T-helper 1 cell treated with Interleukin-12 subunit alpha and Interleukin-12 subunit beta and Interleukin-4 antibody, amounts not matched to agents 30 ng/mL and 1 ng/mL, for 36 hours (primary cell): Measurements from ENCODE around the gene ATP7A. TPM values are rescaled to one million over a fixed set of nuclear protein-coding genes. Genes with fewer than 3 reads are reported as not detected.
"Not testable (repeated sequence)": the region's sequence is repeated elsewhere in the genome, so short reads cannot be mapped to it uniquely, and the experiment has no call there.

ENCODE experiments used
- intact Hi-C: fragments of 100-400 bp; cut with micrococcal nuclease; formaldehyde crosslinking; loops from one replicate; pipeline ENCODE4 v1.15.1; 2024
- total RNA-seq: library from RNA; stranded (reverse); gene quantifications from 2 replicates; pipeline ENCODE4 v1.2.3, GENCODE V29; 2022

Gene ATP7A
- total RNA-seq, 1 donor from 2014 or later = 12.1 TPM

DNA sequence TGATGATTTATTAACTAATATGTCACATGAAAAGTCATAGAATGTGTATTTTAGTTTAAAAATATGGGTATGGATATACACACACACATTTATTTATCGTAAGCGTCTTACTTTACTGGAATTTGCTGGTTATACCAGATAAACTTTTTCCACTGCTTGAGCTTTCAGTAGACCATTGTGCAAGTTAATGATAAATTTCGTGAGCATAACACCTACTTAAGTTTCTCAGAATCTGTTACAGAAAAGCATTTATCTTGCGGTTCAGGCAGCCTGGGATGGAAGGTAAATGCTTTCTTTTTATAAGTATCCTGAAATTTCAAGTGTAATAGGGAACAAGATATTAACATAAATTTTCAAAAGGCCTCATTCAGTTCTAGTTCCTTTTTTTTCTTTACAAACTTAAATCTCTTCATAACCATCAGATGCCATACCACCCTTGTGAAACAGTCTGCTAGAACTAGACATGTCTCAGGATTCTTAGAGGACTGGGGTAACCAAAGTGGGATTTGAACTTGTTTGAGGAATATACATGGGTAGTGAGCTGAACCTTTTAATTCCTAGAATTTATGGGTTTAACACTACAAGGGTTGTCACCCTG is 27.7 kb downstream of the ATP7A start:
- intact Hi-C loops = no loop called here

DNA sequence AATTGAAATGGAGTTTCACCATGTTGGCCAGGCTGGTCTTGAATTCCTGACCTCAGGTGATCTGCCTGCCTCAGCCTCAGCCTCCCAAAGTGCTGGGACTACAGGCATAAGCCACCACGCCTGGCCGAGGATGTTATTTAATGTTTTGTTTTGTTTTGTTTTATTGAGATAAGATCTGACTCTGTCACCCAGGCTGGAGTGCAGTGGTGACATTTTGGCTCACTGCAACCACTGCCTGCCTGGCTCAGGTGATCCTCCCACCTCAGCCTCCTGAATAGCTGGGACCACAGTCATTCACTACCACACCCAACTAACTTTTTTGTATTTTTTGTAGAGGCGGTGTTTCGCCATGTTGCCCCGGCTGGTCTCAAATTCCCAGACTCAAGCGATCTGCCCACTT is 34.5 kb downstream of the ATP7A start:
- intact Hi-C loops = not testable (repeated sequence)

DNA sequence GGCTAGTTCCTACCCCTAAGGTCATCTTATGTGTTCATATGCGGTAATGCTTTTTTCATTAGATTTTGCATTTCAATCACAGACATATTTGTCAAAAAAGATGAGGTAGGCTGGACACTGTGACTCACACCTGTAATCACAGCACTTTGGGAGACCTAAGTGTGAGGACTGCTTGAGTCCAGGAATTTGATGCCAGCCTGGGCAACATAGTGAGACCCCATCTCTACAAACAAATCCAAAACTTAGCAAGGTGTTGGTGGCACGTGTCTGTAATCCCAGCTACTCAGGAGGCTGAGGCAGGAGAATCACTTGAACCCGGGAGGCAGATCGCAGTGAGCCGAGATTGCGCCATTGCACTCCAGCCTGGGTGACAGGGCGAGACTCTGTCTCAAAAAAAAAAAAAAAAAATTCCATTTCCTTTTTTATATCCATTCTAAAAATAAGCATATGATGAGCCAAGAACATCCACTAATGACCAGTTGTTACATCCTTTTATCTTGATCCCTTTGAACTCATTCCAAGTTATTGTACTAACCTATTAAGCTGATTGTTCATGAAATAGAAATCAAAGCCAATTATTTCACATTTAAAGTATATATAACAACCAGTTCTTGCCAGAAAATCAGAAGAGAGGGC is 35.5 kb downstream of the ATP7A start:
- intact Hi-C loops = no loop called here

DNA sequence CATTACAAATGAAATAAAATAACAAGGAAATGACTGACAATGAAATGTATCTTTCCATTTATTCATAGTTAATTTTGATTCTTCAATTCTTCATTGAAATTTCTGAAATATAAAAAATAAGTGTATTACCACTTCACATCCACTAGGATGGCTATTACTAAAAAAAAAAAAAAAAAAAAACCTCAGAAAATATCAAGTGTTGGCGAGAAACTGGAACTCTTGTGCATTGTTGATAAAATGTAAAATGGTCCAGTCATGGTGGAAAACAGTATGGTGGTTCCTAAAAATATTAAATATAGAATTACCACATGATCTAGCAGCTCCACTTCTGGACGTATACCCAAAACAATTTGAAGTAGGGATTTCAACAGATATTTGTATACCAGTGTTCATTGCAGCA is 36.1 kb downstream of the ATP7A start:
- intact Hi-C loops = no loop called here

DNA sequence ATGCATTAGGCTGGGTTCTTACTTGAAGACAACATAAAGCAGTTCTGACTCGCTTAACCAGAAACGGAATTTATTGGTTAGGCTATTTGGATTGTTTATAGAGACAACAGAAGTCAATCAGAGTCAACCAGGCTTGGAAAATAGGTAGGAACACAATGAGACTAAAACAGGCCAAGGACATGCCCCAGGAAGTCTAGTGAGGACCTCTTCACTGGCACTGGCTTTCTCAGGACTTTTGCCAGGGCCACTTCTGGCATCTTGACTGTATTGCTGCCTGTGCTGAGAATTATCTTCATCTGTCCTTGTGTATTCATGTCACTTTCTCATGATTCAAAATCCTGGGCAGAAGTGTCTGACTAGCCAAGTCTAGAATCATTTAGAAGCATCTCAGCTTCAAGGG is 39.3 kb downstream of the ATP7A start:
- intact Hi-C loops = no loop called here

DNA sequence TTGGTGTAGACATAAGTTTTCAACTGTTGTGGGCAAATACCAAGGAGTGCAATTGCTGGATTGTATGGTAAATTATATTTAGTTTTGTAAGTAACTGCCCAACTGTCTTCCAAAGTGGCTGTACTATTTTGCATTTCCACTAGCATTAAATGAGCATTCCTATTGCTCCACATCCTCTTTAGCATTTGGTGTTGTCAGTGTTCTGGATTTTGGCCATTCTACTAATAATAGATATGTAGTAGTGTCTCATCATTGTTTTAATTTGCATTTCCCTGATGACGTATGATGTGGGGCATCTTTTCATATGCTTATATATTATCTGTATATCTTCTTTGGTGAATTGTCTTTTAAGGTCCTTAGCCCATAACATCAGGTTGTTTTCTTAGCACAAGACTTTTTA is 41.7 kb downstream of the ATP7A start:
- intact Hi-C loops = no loop called here

DNA sequence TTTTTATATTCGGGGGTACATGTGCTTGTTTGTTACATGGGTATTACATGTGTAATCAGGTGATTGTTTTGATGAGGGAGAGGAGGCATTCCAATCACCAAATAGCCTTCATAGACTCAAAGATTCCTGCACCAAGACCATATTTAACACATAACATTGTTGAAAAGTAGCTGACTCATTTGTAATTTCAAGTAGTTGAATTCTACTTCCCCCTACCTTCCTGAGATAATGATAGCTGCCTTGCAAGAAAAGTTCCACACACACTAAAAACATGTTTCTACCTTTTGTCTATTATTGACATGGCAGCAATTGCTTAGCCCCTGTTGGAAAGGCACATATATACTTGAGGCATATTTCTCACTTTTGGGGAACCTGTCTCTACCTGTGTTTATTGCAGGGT is 42.8 kb downstream of the ATP7A start:
- intact Hi-C loops = no loop called here

DNA sequence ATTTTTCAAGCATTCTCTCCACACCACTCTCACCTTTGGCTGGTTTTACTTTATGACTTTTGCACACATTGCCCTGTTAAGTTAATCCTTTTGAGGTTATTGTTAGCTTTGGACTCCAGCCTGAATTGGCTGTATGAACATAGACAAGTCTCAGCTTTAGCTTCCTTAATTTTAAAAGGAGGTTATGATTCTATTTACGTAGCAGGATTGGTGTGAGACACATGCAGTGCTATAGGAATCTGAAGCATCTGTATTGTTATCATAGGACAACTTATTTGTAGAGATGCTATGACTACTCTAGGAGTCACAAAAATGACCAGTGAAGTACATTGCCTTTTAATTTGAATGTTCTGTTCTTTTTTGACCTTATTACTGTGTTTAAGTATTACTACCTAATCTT is 43.2 kb downstream of the ATP7A start:
- intact Hi-C loops = no loop called here

DNA sequence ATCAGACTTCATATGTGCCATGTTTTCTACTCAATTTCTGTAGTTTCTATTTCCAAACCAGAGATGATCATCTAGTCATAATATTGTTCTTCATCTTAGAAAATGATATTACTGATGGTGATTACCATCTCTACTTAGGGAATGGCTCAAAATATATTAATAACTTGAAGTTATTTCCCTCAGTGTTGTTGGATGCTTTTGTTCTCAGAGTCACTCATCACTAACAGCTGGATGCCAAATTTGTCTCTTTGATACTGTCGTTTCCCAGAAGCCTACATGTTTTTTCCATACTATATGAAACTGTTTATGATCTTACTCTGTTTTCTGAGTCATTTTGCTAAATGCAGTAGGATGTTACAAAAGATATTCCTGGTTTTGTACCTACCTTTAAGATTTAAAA is 50.1 kb downstream of the ATP7A start:
- intact Hi-C loops = no loop called here

DNA sequence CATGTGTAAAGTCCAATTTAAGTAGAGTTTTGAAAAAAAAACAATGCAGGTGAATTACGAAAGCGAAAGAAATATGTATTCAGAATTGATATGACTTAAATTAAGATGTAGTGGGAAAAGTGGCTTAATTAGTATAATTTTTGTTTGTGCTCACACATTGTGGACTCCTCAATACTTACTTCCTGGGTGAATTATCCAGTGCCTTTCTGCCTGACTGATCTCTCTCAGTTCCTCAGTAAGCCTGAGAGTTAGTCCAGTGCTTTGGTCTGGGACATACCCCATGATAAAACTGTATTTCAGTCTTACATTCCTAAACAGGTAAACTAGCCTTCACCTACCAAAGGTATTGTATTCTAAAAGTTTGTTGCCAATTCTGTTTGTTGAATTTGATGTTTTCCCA is 50.6 kb downstream of the ATP7A start:
- intact Hi-C loops = no loop called here

DNA sequence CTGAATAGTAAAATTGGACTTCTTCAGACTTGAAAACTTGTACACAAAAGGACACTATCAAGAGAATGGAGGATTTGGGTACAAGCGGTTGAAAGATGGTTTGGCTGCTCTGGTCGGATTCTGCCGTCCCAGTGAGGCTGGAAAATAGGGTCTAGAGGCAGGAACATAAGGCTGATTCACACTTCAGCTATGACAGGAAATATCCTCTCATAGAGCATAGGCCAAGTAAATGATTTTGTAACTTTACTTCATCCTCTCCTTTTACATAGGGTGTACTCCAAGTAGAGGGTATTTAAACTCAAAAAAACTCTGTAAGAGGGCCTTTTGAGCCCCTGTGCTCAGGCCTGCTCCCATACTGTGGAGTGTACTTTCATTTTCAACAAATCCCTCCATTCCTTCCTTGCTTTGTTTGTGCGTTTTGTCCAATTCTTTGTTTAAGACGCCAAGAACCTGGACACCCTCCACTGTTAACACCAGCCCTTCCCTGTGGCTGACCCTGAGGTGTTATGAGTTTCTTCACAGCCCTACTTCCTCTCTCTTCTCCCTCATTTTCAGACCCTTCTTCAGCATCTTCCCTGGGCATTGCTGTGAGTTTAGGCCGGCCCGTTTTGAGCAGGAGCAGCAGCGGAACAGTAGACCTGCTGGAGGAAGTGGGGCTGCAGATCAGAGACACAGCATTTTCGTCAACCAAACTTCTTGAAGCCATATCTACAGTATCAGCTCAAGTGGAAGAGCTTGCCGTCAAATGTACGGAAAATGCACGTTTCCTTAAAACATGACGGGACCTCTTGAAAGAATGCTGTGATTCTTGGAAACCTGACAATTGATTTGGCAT is 51.8 kb downstream of the ATP7A start:
- intact Hi-C loops = loop anchor here (1.0 to 2.0 kb wide), 2 partner anchors 51 to 103 kb away; partner anchors contain the start of gene ATP7A

DNA sequence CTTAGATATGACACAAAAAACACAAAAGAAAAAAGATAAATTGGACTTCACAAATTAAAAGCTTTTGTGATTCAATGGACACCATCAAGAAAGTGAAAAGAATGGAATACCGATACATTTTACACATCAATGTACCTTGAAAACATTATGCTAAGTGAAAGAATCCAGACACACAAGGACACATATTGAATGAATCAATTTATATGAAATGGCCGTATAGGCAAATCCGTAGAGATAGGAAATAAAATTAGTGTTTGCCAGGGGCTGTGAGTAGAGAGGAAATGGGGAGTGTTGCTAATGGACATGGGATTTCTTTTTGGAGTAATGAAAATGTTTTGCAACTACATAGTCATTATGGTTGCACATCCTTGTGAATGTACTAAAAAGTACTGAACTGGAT is 55.9 kb downstream of the ATP7A start:
- intact Hi-C loops = no loop called here

DNA sequence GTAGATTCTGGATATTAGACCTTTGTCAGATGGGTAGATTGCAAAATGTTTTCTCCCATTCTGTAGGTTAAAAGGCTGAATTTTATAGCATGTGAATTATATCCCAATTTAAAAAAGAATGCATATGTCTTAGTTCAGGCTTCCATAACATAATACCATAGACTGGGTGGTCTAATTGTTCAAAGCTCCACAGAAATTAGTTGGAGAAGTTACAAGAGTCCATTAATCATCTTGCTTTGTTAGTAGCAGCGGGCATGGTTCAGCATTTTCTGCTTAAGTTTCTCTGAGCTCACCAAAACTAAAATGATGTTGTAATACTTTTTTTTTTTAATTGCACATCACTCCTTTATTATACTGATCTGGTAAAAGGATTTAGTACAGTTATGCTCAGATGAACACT is 57.1 kb downstream of the ATP7A start:
- intact Hi-C loops = no loop called here

DNA sequence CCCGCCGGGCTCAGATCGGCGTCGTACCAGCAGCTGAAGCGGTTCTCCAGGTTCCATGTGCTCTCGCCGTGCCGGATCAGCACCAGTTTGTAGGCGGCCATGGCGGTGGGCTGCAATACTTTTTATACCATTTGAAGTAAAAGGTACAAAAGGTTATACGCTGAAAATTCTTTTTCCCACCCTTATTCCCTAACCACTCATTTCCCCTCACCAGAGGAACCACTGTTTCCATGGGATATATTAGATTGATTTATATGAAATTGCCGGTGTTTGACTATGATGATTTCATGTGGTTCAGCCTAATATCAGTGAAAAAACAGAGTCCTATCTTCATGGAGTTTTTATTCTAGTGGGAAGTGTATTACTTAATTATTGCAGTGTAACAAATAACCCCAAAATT is 59.0 kb downstream of the ATP7A start, which contains the start of gene PGAM4:
Gene PGAM4, minus strand, starts transcription at position 101 of the 400 bp plus-strand sequence. Its CDS starts 0 bp downstream, at position 101.
- intact Hi-C loops = no loop called here

DNA sequence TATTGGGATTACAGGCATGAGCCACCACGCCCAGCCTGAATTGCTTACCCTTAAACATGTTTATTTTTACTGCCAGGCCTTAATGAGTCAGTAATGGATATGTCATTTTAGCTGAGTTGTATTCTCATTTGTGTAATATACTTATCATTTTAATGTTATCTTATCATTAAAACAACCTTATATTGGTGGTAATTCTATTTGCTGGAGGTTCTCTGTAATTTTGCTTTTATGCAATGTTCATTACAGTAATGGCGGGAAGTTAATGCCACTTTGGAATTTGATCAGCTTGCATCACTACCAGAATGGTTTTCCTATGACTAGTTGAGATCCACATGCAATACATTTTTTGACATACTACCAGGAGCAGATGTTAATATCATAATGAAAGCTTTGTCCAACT is 65.3 kb downstream of the ATP7A start:
- intact Hi-C loops = no loop called here

DNA sequence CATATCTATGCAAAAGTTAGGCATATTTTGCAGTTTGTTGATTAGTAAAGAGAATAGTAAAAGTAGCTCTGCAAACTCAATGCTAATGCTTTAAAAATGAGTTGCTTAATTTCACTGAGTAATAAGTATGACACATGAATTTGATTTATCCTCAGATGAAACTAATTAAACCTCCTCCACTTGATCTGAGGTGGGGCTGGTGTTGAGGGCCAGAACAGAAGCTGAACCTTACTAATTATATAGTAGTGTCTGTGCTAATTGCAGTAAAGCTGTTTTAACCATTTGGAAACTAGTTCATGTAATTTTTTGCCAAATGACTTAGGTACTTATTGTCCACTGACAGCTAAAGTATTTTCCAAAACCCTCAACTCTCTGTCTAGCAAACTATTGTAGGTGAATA is 66.6 kb downstream of the ATP7A start:
- intact Hi-C loops = no loop called here

DNA sequence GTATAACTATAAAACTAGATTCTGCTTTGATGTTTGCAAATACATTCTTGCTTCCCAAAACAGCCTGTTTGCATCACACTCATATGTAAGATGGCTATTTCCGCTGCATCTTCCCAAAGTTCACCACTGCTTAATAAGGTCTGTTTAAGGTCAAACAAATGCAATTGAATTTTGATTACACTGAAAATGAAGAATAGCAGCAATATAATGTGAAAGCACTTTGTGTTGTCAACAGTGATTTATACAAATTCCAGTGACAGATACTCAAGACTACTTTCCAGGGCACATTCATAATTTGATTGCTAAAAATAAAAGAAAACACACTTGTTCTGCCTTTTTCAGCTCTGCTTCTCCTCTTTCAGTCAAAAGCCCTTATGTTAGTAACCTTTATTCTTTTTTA is 67.0 kb downstream of the ATP7A start:
- intact Hi-C loops = no loop called here

DNA sequence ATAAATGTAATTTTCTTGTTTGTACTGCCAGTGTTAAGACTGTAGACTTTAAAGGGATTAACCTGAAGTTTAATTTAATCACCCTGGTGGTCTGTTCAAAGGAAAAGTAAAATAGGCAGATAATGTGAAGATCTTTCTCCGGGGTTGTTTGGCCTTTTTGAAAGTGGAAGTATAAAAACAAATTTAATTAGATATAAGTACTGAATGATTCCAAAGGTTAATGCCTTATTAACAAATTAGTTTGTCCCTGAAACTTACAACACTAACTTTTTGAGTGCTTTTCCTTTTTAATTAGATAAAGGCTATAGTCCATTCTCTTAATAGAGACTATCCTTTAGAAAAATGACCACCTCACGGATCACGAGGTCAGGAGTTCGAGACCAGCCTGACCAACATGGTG is 69.4 kb downstream of the ATP7A start:
- intact Hi-C loops = no loop called here

DNA sequence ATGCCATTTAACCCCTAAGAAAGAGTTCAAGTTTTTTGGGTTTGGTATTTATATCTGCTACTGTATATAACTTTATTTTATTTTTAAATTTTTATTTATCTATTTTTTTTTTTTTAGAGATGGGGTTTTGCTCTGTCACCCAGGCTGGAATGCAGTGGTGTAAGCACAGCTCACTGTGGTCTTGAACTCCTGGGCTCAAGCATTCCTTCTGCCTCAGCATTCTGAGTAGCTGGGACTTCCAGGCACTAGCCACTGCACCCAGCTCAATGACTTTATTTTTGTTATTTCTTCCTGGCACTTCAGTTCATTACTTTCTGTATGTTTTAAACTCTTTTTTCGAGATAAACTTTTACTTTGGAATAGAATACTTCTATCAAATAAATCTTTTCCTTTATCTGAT is 101.4 kb downstream of the ATP7A start:
- intact Hi-C loops = no loop called here

DNA sequence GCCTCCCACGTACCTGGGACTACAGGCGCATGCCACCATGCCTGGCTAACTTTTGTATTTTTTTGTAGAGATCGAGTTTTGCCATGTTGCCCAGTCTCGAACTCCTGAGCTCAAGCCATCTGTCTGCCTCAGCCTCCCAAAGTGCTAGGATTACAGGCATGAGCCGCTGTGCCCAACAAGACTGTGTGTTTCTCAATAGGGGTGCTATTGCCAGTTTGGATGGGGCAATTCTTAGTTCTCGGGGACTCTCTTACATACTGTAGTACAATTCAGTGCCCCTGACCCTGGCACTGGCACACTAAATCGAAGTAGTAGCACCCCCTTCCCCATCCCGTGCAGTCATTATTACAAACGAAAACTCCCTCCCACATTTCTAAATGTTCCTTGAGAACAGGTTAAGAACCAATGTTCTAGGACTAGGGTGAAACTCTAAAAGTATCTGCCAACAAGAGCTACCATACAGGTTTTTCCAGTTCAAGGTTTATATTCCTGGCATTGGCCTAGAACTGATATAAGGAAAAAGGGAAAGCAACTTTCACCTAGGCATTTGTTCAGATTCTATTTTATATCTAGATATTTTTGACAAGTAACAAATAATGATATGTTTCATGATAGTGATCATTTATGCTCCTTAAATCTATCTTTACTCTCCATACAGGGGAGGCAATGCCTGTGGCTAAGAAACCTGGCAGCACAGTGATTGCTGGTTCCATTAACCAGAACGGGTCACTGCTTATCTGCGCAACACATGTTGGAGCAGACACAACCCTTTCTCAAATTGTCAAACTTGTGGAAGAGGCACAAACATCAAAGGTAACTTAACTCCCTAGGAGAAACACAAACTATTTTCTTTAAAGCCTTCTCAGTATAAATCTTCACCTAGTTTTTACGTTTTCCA is 109.3 kb downstream of the ATP7A start:
- intact Hi-C loops = loop anchor here (5.0 to 10.0 kb wide), 5 partner anchors 123 to 1465 kb away; partner anchors contain the start of genes COX7B, FGF16 and MAGT1
